Measurements from ENCODE around the gene HRH1.
"Not testable (repeated sequence)": the region's sequence is repeated elsewhere in the genome, so short reads cannot be mapped to it uniquely, and the experiment has no call there.

HRH1 gene

DNA sequence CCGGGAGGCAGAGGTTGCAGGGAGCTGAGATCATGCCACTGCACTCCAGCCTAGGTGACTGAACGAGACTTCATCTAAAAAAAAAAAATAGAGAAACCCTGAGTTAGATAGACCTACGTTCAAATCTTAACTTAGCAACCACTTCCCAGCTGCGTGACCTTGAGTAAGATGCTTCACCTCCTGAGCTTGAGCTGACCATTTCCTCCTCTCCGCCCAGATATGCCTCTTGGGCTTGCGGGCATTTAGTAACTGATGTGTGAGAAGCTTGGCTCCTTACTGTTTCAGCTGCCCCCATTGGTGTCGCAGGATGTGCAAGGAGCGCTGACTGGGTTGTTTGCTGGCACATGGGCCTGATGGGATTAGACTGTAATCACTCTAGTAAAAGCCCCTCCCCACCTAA is 91.0 kb downstream of the HRH1 start:
- no peak for DNase-seq (ENCODE audit: insufficient read length, low spot score)
- TF ChIP-seq SPI1 (IDR thresholded peaks at IDR 0.05; ENCODE audit: low read depth, low read length) (no peak), PAX5 (IDR thresholded peaks at IDR 0.05; ENCODE audit: insufficient read depth, low read length, severe bottlenecking) (no peak), POU2F2 (IDR thresholded peaks at IDR 0.05; ENCODE audit: low read depth, low read length) (no peak), POLR2A (IDR thresholded peaks at IDR 0.05; ENCODE audit: low read depth, low read length) (no peak), POLR2AphosphoS5 (IDR thresholded peaks at IDR 0.05; ENCODE audit: low read depth, low read length) (no peak), TAF1 (IDR thresholded peaks at IDR 0.05; ENCODE audit: low read depth, low read length) (no peak)
- no peak for FAIRE-seq

DNA sequence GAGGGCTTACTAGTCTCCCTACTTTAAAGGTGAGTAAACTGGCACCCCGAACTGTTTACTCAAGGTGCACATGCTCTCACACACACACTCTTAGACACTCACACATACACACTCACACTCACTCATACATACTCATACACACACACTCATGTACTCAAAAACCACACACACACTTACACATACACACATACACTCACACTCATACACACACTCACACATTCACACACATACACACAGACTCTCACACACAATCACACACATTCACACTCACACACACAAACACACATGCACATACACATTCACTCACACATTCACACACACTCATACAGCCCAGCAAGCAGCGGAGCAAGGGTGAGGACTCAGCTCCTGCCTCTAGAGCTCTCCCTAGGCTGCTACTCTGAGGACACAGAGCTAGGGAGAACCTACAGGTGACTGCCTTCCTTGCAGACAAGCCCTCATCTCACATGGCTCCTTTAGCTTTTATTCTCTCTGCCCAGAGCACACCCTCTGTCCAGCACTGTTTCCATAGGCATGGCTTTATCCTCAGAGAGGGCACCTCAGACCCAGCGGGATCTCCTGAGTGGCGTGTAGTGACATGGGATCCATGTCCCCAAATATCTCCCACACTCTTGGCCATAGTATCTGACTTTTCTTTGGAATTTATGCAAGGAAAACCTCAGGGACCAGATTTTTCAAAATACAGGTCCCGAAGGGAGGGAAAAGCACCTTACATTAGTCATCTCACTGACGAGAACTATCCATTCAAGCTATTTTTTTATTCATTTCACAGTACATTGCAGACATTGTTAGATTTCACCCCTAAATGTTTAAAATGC is 91.8 kb downstream of the HRH1 start:
- peak; percentile 20 for FAIRE-seq
- no peak for TF ChIP-seq SPI1 (IDR thresholded peaks at IDR 0.05; ENCODE audit: low read depth, low read length)
- TF ChIP-seq POU2F2 (IDR thresholded peaks at IDR 0.05; ENCODE audit: low read depth, low read length), result no peak
- no peak for TF ChIP-seq POLR2A (IDR thresholded peaks at IDR 0.05; ENCODE audit: low read depth, low read length)
- no peak for TF ChIP-seq TAF1 (IDR thresholded peaks at IDR 0.05; ENCODE audit: low read depth, low read length)
- no peak for TF ChIP-seq POLR2AphosphoS5 (IDR thresholded peaks at IDR 0.05; ENCODE audit: low read depth, low read length)
- TF ChIP-seq PAX5 (IDR thresholded peaks at IDR 0.05; ENCODE audit: insufficient read depth, low read length, severe bottlenecking), result no peak
- DNase-seq (ENCODE audit: insufficient read length, low spot score), result no peak

DNA sequence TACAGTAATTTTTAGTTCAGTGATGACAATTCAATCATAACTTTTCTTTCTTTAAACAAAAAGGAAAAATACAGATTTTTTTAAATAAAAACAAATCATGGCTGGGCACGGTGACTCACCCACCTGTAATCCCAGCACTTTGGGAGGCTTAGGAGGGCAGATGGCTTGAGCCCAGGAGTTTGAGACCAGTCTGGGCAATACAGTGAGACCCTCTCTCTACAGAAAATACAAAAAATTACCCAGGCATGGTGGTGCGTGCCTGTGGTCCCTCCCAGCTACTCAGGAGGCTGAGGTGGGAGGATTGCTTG is 92.3 kb downstream of the HRH1 start:
- FAIRE-seq (no peak), DNase-seq (ENCODE audit: insufficient read length, low spot score) (no peak)
- no peak for TF ChIP-seq SPI1 (IDR thresholded peaks at IDR 0.05; ENCODE audit: low read depth, low read length)
- no peak for TF ChIP-seq PAX5 (IDR thresholded peaks at IDR 0.05; ENCODE audit: insufficient read depth, low read length, severe bottlenecking)
- TF ChIP-seq POLR2A (IDR thresholded peaks at IDR 0.05; ENCODE audit: low read depth, low read length), result no peak
- no peak for TF ChIP-seq POLR2AphosphoS5 (IDR thresholded peaks at IDR 0.05; ENCODE audit: low read depth, low read length)
- no peak for TF ChIP-seq POU2F2 (IDR thresholded peaks at IDR 0.05; ENCODE audit: low read depth, low read length)
- TF ChIP-seq TAF1 (IDR thresholded peaks at IDR 0.05; ENCODE audit: low read depth, low read length), result no peak

DNA sequence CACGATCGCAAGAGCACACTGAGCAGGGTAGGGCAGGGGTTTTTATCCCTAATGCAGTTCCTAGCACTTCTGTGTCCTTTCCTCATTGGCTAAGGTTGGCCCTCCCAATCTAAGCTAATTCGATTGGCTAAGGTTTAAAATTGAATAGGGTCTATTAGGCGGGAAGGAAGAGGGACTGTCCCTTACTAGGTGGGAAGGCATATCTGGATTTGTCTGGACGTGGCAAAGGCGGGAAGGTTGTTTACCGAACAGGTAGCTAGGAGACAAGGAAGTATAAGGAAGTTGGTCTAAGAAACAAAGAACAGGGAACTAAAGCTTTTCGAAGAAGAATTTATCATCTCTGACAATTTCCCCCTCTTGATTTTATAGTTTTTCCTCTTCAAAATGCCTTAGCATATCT is 93.1 kb downstream of the HRH1 start:
- FAIRE-seq (no peak), DNase-seq (ENCODE audit: insufficient read length, low spot score) (no peak)
- TF ChIP-seq TAF1 (IDR thresholded peaks at IDR 0.05; ENCODE audit: low read depth, low read length) (no peak), PAX5 (IDR thresholded peaks at IDR 0.05; ENCODE audit: insufficient read depth, low read length, severe bottlenecking) (no peak), POLR2A (IDR thresholded peaks at IDR 0.05; ENCODE audit: low read depth, low read length) (no peak), POLR2AphosphoS5 (IDR thresholded peaks at IDR 0.05; ENCODE audit: low read depth, low read length) (no peak), SPI1 (IDR thresholded peaks at IDR 0.05; ENCODE audit: low read depth, low read length) (no peak), POU2F2 (IDR thresholded peaks at IDR 0.05; ENCODE audit: low read depth, low read length) (no peak)

DNA sequence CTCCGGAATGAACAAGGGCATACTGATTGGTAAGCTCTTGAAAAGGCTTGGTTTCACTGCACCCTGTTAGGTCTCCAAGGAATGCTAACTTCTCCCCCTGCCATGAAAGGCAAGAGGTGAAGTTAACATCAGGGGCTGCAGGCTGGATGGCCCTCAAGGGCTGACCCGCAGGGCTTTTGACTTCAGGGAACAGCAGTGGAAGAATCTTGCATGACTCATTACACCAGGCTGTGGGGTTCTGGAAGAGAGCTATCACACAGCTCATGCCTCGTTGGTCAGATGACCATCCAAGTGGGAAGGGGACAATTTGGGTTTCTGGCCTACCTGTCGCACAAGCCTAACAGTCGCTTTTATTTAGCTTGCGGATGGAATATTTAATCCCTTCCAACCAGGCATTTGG is 94.3 kb downstream of the HRH1 start:
- no peak for FAIRE-seq
- TF ChIP-seq TAF1 (IDR thresholded peaks at IDR 0.05; ENCODE audit: low read depth, low read length) (no peak), POU2F2 (IDR thresholded peaks at IDR 0.05; ENCODE audit: low read depth, low read length) (no peak), POLR2A (IDR thresholded peaks at IDR 0.05; ENCODE audit: low read depth, low read length) (no peak), PAX5 (IDR thresholded peaks at IDR 0.05; ENCODE audit: insufficient read depth, low read length, severe bottlenecking) (no peak), POLR2AphosphoS5 (IDR thresholded peaks at IDR 0.05; ENCODE audit: low read depth, low read length) (no peak), SPI1 (IDR thresholded peaks at IDR 0.05; ENCODE audit: low read depth, low read length) (no peak)
- no peak for DNase-seq (ENCODE audit: insufficient read length, low spot score)

DNA sequence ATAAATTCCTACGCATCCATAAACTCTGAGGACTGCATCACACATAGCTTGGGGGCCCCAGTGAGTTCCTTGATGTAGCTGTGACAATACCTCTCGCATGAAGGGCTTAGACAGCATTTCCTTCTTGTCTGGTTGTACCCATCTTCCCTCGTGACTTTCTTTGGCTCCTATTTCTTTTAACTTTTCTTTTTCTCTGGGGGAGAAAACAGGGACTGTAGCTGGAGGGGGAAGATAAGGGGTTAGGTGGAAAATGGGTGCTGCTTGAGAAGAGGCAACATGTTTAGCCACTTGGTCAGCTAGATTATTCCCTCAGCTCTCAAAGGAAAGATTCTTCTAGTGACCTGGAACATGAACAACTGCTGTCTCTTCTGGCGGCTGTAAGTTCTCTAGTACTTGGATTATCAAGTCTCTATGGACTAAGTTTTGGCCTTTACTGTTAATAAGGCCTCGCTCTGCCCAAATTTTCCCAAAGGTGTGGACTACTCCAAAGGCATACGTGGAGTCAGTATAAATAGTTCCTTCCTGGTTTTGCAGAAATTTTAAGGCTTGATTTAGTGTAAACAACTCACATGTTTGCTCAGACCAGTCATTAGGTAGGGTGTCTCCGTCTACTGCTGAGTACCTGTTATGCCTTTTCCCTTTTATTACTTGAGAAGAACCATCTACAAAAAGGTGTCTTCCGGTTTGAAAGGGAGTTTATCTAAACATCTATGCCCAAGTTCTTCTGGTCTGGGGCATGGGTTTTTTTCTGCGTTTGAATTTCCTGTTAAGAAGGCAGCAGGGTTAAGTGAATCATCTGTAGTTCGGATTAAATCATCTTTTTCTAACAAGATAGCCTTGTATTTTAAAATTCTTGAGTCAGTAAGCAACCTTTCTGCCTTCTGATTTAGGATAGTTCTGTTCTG is 96.9 kb downstream of the HRH1 start:
- FAIRE-seq, result no peak
- TF ChIP-seq SPI1 (IDR thresholded peaks at IDR 0.05; ENCODE audit: low read depth, low read length) (no peak), TAF1 (IDR thresholded peaks at IDR 0.05; ENCODE audit: low read depth, low read length) (no peak), POU2F2 (IDR thresholded peaks at IDR 0.05; ENCODE audit: low read depth, low read length) (no peak), POLR2AphosphoS5 (IDR thresholded peaks at IDR 0.05; ENCODE audit: low read depth, low read length) (no peak), POLR2A (IDR thresholded peaks at IDR 0.05; ENCODE audit: low read depth, low read length) (no peak), PAX5 (IDR thresholded peaks at IDR 0.05; ENCODE audit: insufficient read depth, low read length, severe bottlenecking) (no peak)
- DNase-seq (ENCODE audit: insufficient read length, low spot score), result no peak

DNA sequence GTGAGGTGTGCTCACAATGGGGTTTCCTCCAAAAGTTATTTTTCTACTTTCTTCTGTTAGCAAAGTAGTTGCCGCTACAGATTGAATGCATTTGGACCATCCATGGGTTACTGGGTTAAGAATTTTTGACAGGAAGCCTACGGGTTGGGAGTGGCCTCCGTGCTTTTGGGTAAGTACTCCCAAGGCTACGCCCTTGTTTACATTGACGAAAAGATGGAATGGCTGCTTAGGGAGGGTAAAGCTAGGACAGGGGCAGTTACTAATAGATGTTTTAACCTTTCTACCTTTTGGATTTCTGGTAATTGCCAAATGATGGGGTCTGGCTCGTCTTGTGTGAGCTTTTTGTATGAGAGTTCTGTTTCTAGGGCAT is 97.5 kb downstream of the HRH1 start:
- no peak for DNase-seq (ENCODE audit: insufficient read length, low spot score)
- TF ChIP-seq TAF1 (IDR thresholded peaks at IDR 0.05; ENCODE audit: low read depth, low read length) (no peak), POLR2A (IDR thresholded peaks at IDR 0.05; ENCODE audit: low read depth, low read length) (no peak), SPI1 (IDR thresholded peaks at IDR 0.05; ENCODE audit: low read depth, low read length) (no peak), PAX5 (IDR thresholded peaks at IDR 0.05; ENCODE audit: insufficient read depth, low read length, severe bottlenecking) (no peak), POU2F2 (IDR thresholded peaks at IDR 0.05; ENCODE audit: low read depth, low read length) (no peak), POLR2AphosphoS5 (IDR thresholded peaks at IDR 0.05; ENCODE audit: low read depth, low read length) (no peak)

DNA sequence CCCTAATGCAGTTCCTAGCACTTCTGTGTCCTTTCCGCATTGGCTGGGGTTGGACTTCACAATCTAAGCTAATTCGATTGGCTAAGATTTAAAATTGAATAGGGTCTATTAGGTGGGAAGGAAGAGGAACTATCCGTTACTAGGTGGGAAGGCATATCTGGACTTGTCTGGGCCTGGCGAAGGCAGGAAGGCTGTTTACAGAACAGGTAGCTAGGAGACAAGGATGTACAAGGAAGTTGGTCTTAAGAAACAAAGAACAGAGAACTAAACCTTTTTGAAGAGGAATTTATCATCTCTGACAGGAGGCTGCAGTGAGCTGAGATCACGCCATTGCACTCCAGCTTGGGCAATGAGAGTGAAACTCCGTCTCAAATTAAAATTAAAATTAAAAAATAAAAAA is 100.6 kb downstream of the HRH1 start:
- no peak for TF ChIP-seq SPI1 (IDR thresholded peaks at IDR 0.05; ENCODE audit: low read depth, low read length)
- no peak for TF ChIP-seq POLR2A (IDR thresholded peaks at IDR 0.05; ENCODE audit: low read depth, low read length)
- no peak for TF ChIP-seq POU2F2 (IDR thresholded peaks at IDR 0.05; ENCODE audit: low read depth, low read length)
- TF ChIP-seq POLR2AphosphoS5 (IDR thresholded peaks at IDR 0.05; ENCODE audit: low read depth, low read length), result no peak
- TF ChIP-seq TAF1 (IDR thresholded peaks at IDR 0.05; ENCODE audit: low read depth, low read length), result no peak
- TF ChIP-seq PAX5 (IDR thresholded peaks at IDR 0.05; ENCODE audit: insufficient read depth, low read length, severe bottlenecking), result no peak
- DNase-seq (ENCODE audit: insufficient read length, low spot score) (no peak), FAIRE-seq (no peak)

More for the DNA sequence above, 97.5 kb downstream of the HRH1 start:
- FAIRE-seq, result no peak

DNA sequence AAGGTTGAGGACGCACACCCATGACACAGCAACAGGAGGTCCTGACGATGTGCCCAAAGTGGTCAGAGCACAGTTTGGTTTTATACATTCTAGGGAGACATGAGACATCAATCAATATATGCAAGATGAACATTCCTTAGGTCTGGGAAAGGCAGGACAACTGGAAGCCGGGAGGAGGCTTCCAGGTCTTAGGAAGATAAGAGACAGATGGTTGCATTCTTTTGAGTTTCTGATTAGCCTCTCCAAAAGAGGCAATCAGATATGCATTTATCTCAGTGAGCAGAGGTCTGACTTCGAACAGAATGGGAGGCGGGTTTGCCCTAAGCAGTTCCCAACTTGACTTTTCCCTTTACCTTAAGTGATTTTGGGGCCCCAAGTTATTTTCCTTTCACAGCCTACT is 101.2 kb downstream of the HRH1 start:
- DNase-seq (ENCODE audit: insufficient read length, low spot score); FAIRE-seq: not testable (repeated sequence)
